ENCODE data around the gene ERG. TPM values are rescaled to one million over a fixed set of nuclear protein-coding genes. Genes with fewer than 3 reads are reported as not detected.

The ERG gene
- total RNA-seq, 4 donors from 2014 or later = 3.7 to 13.3 (median 10.6) TPM

GRCh38 chr21:38470755-38471154 is 27.5 kb downstream of the ERG start:
- Histone ChIP-seq H3K4me1 (peaks cover 0 to 17% (median 3%) of the 10 kb centered on the region in 4 donors), H3K27me3 (peaks cover 0 to 30% (median 3%) of the 10 kb centered on the region in 4 donors), H3K36me3 (no peaks in the 10 kb centered on the region), H3K27ac (replicated peaks in 1 of 4) (no peak overlapping the region), H3K9me3 (no peaks in the 10 kb centered on the region), H3K4me3 (no peak overlapping the region)
- 50% methylated on average over 3 of the region's 3 CpGs for WGBS
- no peak for DNase-seq (ENCODE audit: extremely low spot score)
- intact Hi-C loops (cut with DNase I) = no loop called here
- TF ChIP-seq POLR2A (IDR thresholded peaks at IDR 0.05; ENCODE audit: low read depth) (no peak), CTCF (IDR thresholded peaks at IDR 0.05) (no peak), POLR2AphosphoS5 (IDR thresholded peaks at IDR 0.05) (no peak)

GRCh38 chr21:38469642-38470041 is 28.6 kb downstream of the ERG start:
- Histone ChIP-seq H3K4me1 (peaks cover 0 to 10% (median 3%) of the 10 kb centered on the region in 4 donors), H3K9me3 (no peaks in the 10 kb centered on the region), H3K4me3 (no peak overlapping the region), H3K27ac (replicated peaks in 1 of 4) (no peak overlapping the region), H3K27me3 (peaks cover 0 to 19% (median 0%) of the 10 kb centered on the region in 4 donors), H3K36me3 (no peaks in the 10 kb centered on the region)
- 68% methylated on average over 1 of the region's 1 CpG for WGBS
- intact Hi-C loops (cut with DNase I) = no loop called here
- no peak for DNase-seq (ENCODE audit: extremely low spot score)
- TF ChIP-seq POLR2A (IDR thresholded peaks at IDR 0.05; ENCODE audit: low read depth) (no peak), CTCF (IDR thresholded peaks at IDR 0.05) (no peak), POLR2AphosphoS5 (IDR thresholded peaks at IDR 0.05) (no peak)

- Histone ChIP-seq H3K4me3 (no peak overlapping the region), H3K36me3 (no peaks in the 10 kb centered on the region), H3K4me1 (peaks cover 0 to 8% (median 3%) of the 10 kb centered on the region in 4 donors), H3K9me3 (no peaks in the 10 kb centered on the region), H3K27me3 (peaks cover 0 to 12% (median 0%) of the 10 kb centered on the region in 4 donors), H3K27ac (replicated peaks in 1 of 4) (no peak overlapping the region)
- DNase-seq (ENCODE audit: extremely low spot score) = no peak
- WGBS = 74% methylated on average over 4 of the region's 4 CpGs
- TF ChIP-seq EP300 (IDR thresholded peaks at IDR 0.05) (no peak), POLR2A (IDR thresholded peaks at IDR 0.05; ENCODE audit: low read depth) (no peak), POLR2AphosphoS5 (IDR thresholded peaks at IDR 0.05) (no peak), CTCF (IDR thresholded peaks at IDR 0.05) (no peak)
- intact Hi-C loops (cut with DNase I) = no loop called here
Measured at GRCh38 chr21:38468989-38469388, 29.3 kb downstream of the ERG start.

GRCh38 chr21:38467911-38468310 is 30.4 kb downstream of the ERG start:
- Histone ChIP-seq H3K36me3 (no peaks in the 10 kb centered on the region), H3K4me3 (no peak overlapping the region), H3K9me3 (no peaks in the 10 kb centered on the region), H3K4me1 (peaks cover 0 to 8% (median 3%) of the 10 kb centered on the region in 4 donors), H3K27me3 (peaks cover 0 to 9% (median 0%) of the 10 kb centered on the region in 4 donors), H3K27ac (replicated peaks in 1 of 4) (no peak overlapping the region)
- intact Hi-C loops (cut with DNase I) = no loop called here
- WGBS = 59% methylated on average over 4 of the region's 4 CpGs
- TF ChIP-seq POLR2AphosphoS5 (IDR thresholded peaks at IDR 0.05) (no peak), CTCF (IDR thresholded peaks at IDR 0.05) (no peak), EP300 (IDR thresholded peaks at IDR 0.05) (no peak), POLR2A (IDR thresholded peaks at IDR 0.05; ENCODE audit: low read depth) (no peak)
- DNase-seq (ENCODE audit: extremely low spot score) = no peak

GRCh38 chr21:38467374-38467773 is 30.9 kb downstream of the ERG start:
- 71% methylated on average over 4 of the region's 4 CpGs for WGBS
- Histone ChIP-seq H3K36me3 (no peaks in the 10 kb centered on the region), H3K27ac (replicated peaks in 1 of 4) (no peak overlapping the region), H3K4me3 (no peak overlapping the region), H3K9me3 (no peaks in the 10 kb centered on the region), H3K4me1 (peaks cover 0 to 6% (median 3%) of the 10 kb centered on the region in 4 donors), H3K27me3 (peaks cover 0 to 3% (median 0%) of the 10 kb centered on the region in 4 donors)
- no peak for DNase-seq (ENCODE audit: extremely low spot score)
- intact Hi-C loops (cut with DNase I) = no loop called here
- no peak for TF ChIP-seq POLR2AphosphoS5 (IDR thresholded peaks at IDR 0.05)
- TF ChIP-seq POLR2A (IDR thresholded peaks at IDR 0.05; ENCODE audit: low read depth) = no peak
- no peak for TF ChIP-seq CTCF (IDR thresholded peaks at IDR 0.05)

Measured in esophagus muscularis mucosa (tissue), 4 donors.